Measurements from ENCODE around the gene FXR2.

DNA sequence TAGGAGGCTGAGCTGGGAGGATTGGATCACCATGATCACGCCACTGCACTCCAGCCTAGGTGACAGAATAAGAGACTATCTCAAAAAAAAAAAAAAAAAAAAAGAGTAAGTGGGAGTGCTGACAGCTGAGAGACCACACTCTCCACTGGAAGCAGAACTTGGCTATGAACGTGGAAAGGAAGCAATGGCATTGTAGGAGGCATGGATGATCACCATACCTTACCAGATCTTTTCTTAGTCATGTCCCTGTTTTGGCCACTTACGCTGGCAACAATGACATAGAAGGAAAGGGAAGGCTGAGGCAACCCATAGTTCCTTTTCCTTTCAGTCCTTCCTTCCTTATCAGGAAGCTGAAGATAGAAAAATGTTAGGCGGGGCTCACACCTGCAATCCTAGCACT lies 32.3 kb upstream of the FXR2 start:
- TF ChIP-seq, protein P1, sequence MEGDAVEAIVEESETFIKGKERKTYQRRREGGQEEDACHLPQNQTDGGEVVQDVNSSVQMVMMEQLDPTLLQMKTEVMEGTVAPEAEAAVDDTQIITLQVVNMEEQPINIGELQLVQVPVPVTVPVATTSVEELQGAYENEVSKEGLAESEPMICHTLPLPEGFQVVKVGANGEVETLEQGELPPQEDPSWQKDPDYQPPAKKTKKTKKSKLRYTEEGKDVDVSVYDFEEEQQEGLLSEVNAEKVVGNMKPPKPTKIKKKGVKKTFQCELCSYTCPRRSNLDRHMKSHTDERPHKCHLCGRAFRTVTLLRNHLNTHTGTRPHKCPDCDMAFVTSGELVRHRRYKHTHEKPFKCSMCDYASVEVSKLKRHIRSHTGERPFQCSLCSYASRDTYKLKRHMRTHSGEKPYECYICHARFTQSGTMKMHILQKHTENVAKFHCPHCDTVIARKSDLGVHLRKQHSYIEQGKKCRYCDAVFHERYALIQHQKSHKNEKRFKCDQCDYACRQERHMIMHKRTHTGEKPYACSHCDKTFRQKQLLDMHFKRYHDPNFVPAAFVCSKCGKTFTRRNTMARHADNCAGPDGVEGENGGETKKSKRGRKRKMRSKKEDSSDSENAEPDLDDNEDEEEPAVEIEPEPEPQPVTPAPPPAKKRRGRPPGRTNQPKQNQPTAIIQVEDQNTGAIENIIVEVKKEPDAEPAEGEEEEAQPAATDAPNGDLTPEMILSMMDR (optimal IDR thresholded peaks at IDR 0.05 in 1 of 3, IDR thresholded peaks at IDR 0.05 in 1 of 3, conservative IDR thresholded peaks at IDR 0.05 in 1 of 3; ENCODE audit: extremely low read depth in 1 of 3, insufficient read depth in 2 of 3, low read length in 3 of 3): no peak
- TF ChIP-seq EZH2 (IDR thresholded peaks at IDR 0.05; ENCODE audit: low read length): no peak
